Naive B cell (primary cell): ENCODE data around the gene B9D2. TPM values are rescaled to one million over a fixed set of nuclear protein-coding genes. Genes with fewer than 3 reads are reported as not detected.

Experiments
- ATAC-seq, 2 donors: fragments of 150-1000 bp; cut with Tn5 transposase; 2 replicates each; pipeline ENCODE4 v1.10.0; 2021; ENCODE audit warnings: low read depth in 2 of 2, mild to moderate bottlenecking in 2 of 2, moderate library complexity in 2 of 2
- DNase-seq: peaks from one replicate; pipeline ENCODE4 v3.0.0; 2022
- H3K27ac Mint-ChIP-seq, 6 donors: one replicate each; pipeline ENCODE4 v1.8.0; 2020 to 2022; ENCODE audit warnings: mild to moderate bottlenecking in 6 of 6, mixed read lengths in 6 of 6, moderate library complexity in 5 of 6, inconsistent platforms in 2 of 6
- H3K27me3 Mint-ChIP-seq, 3 donors: one replicate each; pipeline ENCODE4 v1.8.0; 2021 to 2022; ENCODE audit warnings: mixed read lengths in 3 of 3, mild to moderate bottlenecking in 1 of 3
- H3K36me3 Mint-ChIP-seq, 2 donors: one replicate each; pipeline ENCODE4 v1.8.0; 2020 to 2022; ENCODE audit warnings: mixed read lengths in 2 of 2, inconsistent platforms in 1 of 2, mild to moderate bottlenecking in 1 of 2
- H3K4me1 Mint-ChIP-seq, 3 donors: one replicate each; pipeline ENCODE4 v1.8.0; 2020 to 2022; ENCODE audit warnings: mixed read lengths in 3 of 3, inconsistent platforms in 1 of 3, mild to moderate bottlenecking in 1 of 3, moderate library complexity in 1 of 3
- H3K4me3 Mint-ChIP-seq, 8 donors: one replicate each; pipeline ENCODE4 v1.8.0; 2020 to 2022; ENCODE audit warnings: mild to moderate bottlenecking in 8 of 8, mixed read lengths in 8 of 8, moderate library complexity in 8 of 8, inconsistent platforms in 2 of 8
- H3K9me3 Mint-ChIP-seq, 7 donors: one replicate each; pipeline ENCODE4 v1.8.0; 2020 to 2022; ENCODE audit warnings: mixed read lengths in 7 of 7, mild to moderate bottlenecking in 5 of 7, inconsistent platforms in 2 of 7, moderate library complexity in 1 of 7
- polyA plus RNA-seq, 6 donors: library from polyadenylated mRNA; unstranded; fragments of 300-500 nt; fragmentation: Illumina TruSeq; gene quantifications; one replicate each; pipeline ENCODE4 v1.2.3, GENCODE V29; 2021; ENCODE audit warnings: low read depth in 6 of 6

The B9D2 gene
- polyA plus RNA-seq, 6 donors from 2014 or later: 3.2 to 17.3 (median 14.3) TPM

GRCh38 chr19:41344162-41344561 is 19.8 kb downstream of the B9D2 start:
- no peak for ATAC-seq
- no peaks in the 10 kb centered on the region for H3K9me3 Mint-ChIP-seq
- no peaks in the 10 kb centered on the region for H3K27me3 Mint-ChIP-seq
- H3K36me3 Mint-ChIP-seq: peaks cover 9 to 27% of the 10 kb centered on the region in 2 donors
- H3K4me3 Mint-ChIP-seq: peak overlapping the region in 1 of 8 donors; percentile 29
- peak overlapping the region in 4 of 6 donors; percentile 50 to 84 (median 78) for H3K27ac Mint-ChIP-seq
- DNase-seq: no peak
- peaks cover 38 to 58% (median 42%) of the 10 kb centered on the region in 3 donors for H3K4me1 Mint-ChIP-seq

- Mint-ChIP-seq H3K4me1 (peaks cover 33 to 54% (median 38%) of the 10 kb centered on the region in 3 donors), H3K27me3 (no peaks in the 10 kb centered on the region), H3K36me3 (peaks cover 9 to 21% of the 10 kb centered on the region in 2 donors), H3K4me3 (peak overlapping the region; percentile 12 to 83 (median 68)), H3K9me3 (no peaks in the 10 kb centered on the region), H3K27ac (peak overlapping the region in 5 of 6 donors; percentile 66 to 94 (median 77))
- ATAC-seq (peak; percentile 73 to 81), DNase-seq (no peak)
These were observed 22.1 kb downstream of the B9D2 start for GRCh38 chr19:41341669-41342490.

- Mint-ChIP-seq H3K4me3 (no peak overlapping the region), H3K4me1 (peaks cover 35 to 63% (median 54%) of the 10 kb centered on the region in 3 donors), H3K27me3 (no peaks in the 10 kb centered on the region), H3K27ac (peak overlapping the region in 3 of 6 donors; percentile 7 to 65 (median 19)), H3K36me3 (peaks cover 9 to 21% of the 10 kb centered on the region in 2 donors), H3K9me3 (no peaks in the 10 kb centered on the region)
- ATAC-seq (no peak), DNase-seq (no peak)
These were observed 24.0 kb downstream of the B9D2 start for GRCh38 chr19:41339936-41340335.

GRCh38 chr19:41335467-41335866 is 28.5 kb downstream of the B9D2 start:
- DNase-seq: no peak
- H3K27ac Mint-ChIP-seq: peak overlapping the region; percentile 66 to 98 (median 82)
- no peak for ATAC-seq
- H3K9me3 Mint-ChIP-seq: no peaks in the 10 kb centered on the region
- peak overlapping the region in 6 of 8 donors; percentile 29 to 76 (median 46) for H3K4me3 Mint-ChIP-seq
- H3K36me3 Mint-ChIP-seq: peaks cover 17 to 32% of the 10 kb centered on the region in 2 donors
- peaks cover 37 to 54% (median 50%) of the 10 kb centered on the region in 3 donors for H3K4me1 Mint-ChIP-seq
- no peaks in the 10 kb centered on the region for H3K27me3 Mint-ChIP-seq

GRCh38 chr19:41334793-41335192 is 29.2 kb downstream of the B9D2 start:
- Mint-ChIP-seq H3K4me3 (peak overlapping the region; percentile 35 to 82 (median 58)), H3K4me1 (peaks cover 39 to 55% (median 51%) of the 10 kb centered on the region in 3 donors), H3K27me3 (no peaks in the 10 kb centered on the region), H3K27ac (peak overlapping the region; percentile 80 to 98 (median 87)), H3K36me3 (peaks cover 16 to 36% of the 10 kb centered on the region in 2 donors), H3K9me3 (no peaks in the 10 kb centered on the region)
- DNase-seq (peak; percentile 53), ATAC-seq (peak; percentile 85 to 87)

GRCh38 chr19:41332468-41332867 is 31.5 kb downstream of the B9D2 start:
- no peaks in the 10 kb centered on the region for H3K27me3 Mint-ChIP-seq
- peaks cover 51 to 62% (median 60%) of the 10 kb centered on the region in 3 donors for H3K4me1 Mint-ChIP-seq
- DNase-seq: no peak
- H3K4me3 Mint-ChIP-seq: peak overlapping the region in 3 of 8 donors; percentile 12 to 47 (median 44)
- H3K36me3 Mint-ChIP-seq: peaks cover 10 to 30% of the 10 kb centered on the region in 2 donors
- H3K9me3 Mint-ChIP-seq: no peaks in the 10 kb centered on the region
- H3K27ac Mint-ChIP-seq: peak overlapping the region in 3 of 6 donors; percentile 75 to 98 (median 76)
- ATAC-seq: no peak

- peak overlapping the region in 4 of 6 donors; percentile 75 to 98 (median 76) for H3K27ac Mint-ChIP-seq
- peak overlapping the region in 4 of 8 donors; percentile 12 to 44 (median 40) for H3K4me3 Mint-ChIP-seq
- H3K9me3 Mint-ChIP-seq: no peaks in the 10 kb centered on the region
- peaks cover 53 to 64% (median 63%) of the 10 kb centered on the region in 3 donors for H3K4me1 Mint-ChIP-seq
- DNase-seq: no peak
- H3K27me3 Mint-ChIP-seq: no peaks in the 10 kb centered on the region
- ATAC-seq: no peak
- peaks cover 8 to 28% of the 10 kb centered on the region in 2 donors for H3K36me3 Mint-ChIP-seq
These were observed 31.9 kb downstream of the B9D2 start for GRCh38 chr19:41332000-41332399.

GRCh38 chr19:41330946-41331678 is 32.8 kb downstream of the B9D2 start:
- peak overlapping the region in 4 of 6 donors; percentile 56 to 98 (median 68) for H3K27ac Mint-ChIP-seq
- peaks cover 62 to 68% (median 67%) of the 10 kb centered on the region in 3 donors for H3K4me1 Mint-ChIP-seq
- DNase-seq (no peak), ATAC-seq (no peak)
- peaks cover 8 to 28% of the 10 kb centered on the region in 2 donors for H3K36me3 Mint-ChIP-seq
- H3K27me3 Mint-ChIP-seq: no peaks in the 10 kb centered on the region
- H3K4me3 Mint-ChIP-seq: peak overlapping the region in 5 of 8 donors; percentile 0 to 86 (median 50)
- H3K9me3 Mint-ChIP-seq: no peaks in the 10 kb centered on the region

GRCh38 chr19:41330481-41330880 is 33.5 kb downstream of the B9D2 start:
- Mint-ChIP-seq H3K27me3 (no peaks in the 10 kb centered on the region), H3K4me1 (peaks cover 63 to 67% (median 65%) of the 10 kb centered on the region in 3 donors), H3K4me3 (peak overlapping the region; percentile 40 to 84 (median 67)), H3K9me3 (no peaks in the 10 kb centered on the region), H3K36me3 (peaks cover 8 to 28% of the 10 kb centered on the region in 2 donors), H3K27ac (peak overlapping the region; percentile 42 to 98 (median 80))
- DNase-seq (no peak), ATAC-seq (no peak)

- Mint-ChIP-seq H3K4me1 (peaks cover 67 to 72% (median 72%) of the 10 kb centered on the region in 3 donors), H3K27ac (peak overlapping the region; percentile 96 to 100 (median 98)), H3K4me3 (peak overlapping the region; percentile 77 to 91 (median 84)), H3K9me3 (no peaks in the 10 kb centered on the region), H3K27me3 (no peaks in the 10 kb centered on the region), H3K36me3 (peaks cover 5 to 28% of the 10 kb centered on the region in 2 donors)
- DNase-seq: peak; percentile 37
- no peak for ATAC-seq
These were observed 35.1 kb downstream of the B9D2 start for GRCh38 chr19:41328842-41329225.

GRCh38 chr19:41328157-41328841 is 35.6 kb downstream of the B9D2 start:
- Mint-ChIP-seq H3K27ac (peak overlapping the region; percentile 96 to 100 (median 98)), H3K27me3 (no peaks in the 10 kb centered on the region), H3K9me3 (no peaks in the 10 kb centered on the region), H3K36me3 (peaks cover 5 to 28% of the 10 kb centered on the region in 2 donors), H3K4me3 (peak overlapping the region; percentile 77 to 91 (median 84)), H3K4me1 (peaks cover 65 to 76% (median 75%) of the 10 kb centered on the region in 3 donors)
- ATAC-seq (peak; percentile 2), DNase-seq (no peak)

- Mint-ChIP-seq H3K27me3 (no peaks in the 10 kb centered on the region), H3K27ac (peak overlapping the region; percentile 96 to 100 (median 98)), H3K9me3 (no peaks in the 10 kb centered on the region), H3K4me3 (peak overlapping the region; percentile 78 to 91 (median 86)), H3K4me1 (peaks cover 69 to 82% (median 79%) of the 10 kb centered on the region in 3 donors), H3K36me3 (peaks cover 5 to 24% of the 10 kb centered on the region in 2 donors)
- ATAC-seq (peak; percentile 53 to 59), DNase-seq (peak; percentile 88)
These were observed 36.3 kb downstream of the B9D2 start for GRCh38 chr19:41327576-41328156.
